GM20000 (cell line): ENCODE data around the gene COPS8.

Experiments
- DNase-seq: peaks from one replicate; pipeline ENCODE4 v3.0.0; 2012; ENCODE audit warnings: low spot score
- TF ChIP-seq, protein P1 (sequence below): IDR thresholded peaks from 2 replicates; pipeline ENCODE4 v1.5.1; 2012; ENCODE audit warnings: mild to moderate bottlenecking, control low read depth; ENCODE audit errors: extremely low read depth, missing control alignments

COPS8 gene

DNA sequence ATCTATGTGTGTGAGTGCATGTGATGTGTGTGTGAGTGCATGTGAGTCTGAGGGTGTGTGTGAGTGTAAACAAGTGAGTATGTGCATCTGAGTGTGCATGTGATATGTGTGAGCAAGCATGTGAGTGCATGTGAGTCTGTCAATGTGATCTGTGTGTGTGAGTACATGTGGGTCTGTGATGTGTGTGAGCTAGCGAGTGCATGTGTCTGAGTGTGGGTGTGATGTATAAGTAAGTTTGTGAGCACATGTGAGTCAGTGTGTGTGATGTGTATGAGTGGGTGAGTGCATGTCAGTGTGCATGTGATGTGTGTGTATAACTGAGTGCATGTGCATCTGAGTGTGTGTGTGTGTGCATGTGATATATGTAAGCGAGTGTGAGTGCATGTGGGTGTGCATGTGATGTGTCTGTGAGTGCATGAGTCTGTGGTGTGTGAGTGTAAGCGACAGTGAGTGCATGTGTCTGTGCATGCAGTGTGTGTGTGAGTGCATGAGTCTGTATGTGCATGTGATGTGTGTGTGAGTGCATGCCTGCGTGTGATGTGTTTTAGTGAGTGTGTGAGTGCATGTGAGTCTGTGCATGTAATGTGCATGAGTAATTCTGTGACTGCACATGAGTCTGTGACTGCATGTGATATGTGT, 44.1 kb downstream of the COPS8 start:
- TF ChIP-seq, protein P1, sequence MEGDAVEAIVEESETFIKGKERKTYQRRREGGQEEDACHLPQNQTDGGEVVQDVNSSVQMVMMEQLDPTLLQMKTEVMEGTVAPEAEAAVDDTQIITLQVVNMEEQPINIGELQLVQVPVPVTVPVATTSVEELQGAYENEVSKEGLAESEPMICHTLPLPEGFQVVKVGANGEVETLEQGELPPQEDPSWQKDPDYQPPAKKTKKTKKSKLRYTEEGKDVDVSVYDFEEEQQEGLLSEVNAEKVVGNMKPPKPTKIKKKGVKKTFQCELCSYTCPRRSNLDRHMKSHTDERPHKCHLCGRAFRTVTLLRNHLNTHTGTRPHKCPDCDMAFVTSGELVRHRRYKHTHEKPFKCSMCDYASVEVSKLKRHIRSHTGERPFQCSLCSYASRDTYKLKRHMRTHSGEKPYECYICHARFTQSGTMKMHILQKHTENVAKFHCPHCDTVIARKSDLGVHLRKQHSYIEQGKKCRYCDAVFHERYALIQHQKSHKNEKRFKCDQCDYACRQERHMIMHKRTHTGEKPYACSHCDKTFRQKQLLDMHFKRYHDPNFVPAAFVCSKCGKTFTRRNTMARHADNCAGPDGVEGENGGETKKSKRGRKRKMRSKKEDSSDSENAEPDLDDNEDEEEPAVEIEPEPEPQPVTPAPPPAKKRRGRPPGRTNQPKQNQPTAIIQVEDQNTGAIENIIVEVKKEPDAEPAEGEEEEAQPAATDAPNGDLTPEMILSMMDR = no peak
- no peak for DNase-seq

GRCh38 chr2:237130562-237131421, 45.1 kb downstream of the COPS8 start:
- TF ChIP-seq, protein P1 = no peak
- no peak for DNase-seq

DNA sequence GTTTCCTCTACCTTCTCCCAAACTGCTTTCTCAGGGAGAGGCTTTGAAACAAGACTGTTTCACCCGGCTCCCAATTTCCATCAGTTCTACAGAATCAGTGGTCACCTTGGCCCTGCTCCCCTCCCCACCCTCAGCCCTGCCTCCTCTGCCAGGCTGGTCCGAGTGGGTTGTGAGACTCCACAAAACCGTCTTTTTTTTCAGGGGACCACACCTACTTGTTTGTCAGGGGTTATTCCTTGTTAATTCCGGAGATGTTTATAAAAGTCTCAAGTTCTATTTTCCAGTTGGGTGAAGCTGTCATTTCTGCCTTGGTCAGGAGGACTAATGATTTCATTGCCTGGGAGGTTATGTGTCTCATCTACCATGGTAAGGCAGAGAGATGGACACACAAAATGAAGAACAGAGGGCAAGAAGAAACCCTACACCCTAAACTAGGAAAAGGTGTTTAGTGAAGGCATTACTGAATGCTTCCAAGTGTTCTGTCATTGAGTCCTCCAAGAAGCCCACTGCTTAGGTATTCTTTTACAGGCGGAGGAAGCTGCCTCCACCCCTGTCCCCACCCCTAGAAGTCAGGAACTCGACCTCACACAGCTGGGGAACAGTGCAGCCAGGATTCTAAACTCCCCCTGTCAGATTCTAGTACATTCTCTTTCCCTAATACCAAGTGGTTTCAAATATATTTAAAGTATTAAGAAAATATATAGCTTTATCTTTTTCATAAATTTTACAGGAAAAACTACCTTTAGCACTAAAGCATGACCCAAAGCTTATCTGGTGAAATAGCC, 46.3 kb downstream of the COPS8 start:
- TF ChIP-seq, protein P1 = no peak
- DNase-seq = no peak

DNA sequence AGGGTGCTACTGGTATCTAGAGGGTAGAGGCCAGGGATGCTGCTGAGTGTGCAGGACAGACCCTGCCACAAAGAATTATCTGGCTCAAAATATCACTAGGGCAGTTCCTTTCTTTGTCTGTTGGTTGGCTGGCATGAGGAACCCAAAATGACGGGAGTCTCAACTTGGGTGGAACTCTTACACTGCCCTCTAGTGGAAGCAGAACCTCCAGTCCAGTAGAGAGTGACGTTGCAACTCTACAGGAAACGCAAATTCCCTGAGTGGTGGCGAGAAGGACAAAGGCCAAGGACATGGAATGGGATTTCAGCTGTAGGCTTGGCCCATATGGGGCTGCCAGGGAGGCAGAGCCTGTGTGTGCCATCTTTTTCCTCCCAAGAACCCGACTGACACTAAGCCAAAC, 47.1 kb downstream of the COPS8 start:
- peak; percentile 43 for DNase-seq
- TF ChIP-seq, protein P1 = no peak

DNA sequence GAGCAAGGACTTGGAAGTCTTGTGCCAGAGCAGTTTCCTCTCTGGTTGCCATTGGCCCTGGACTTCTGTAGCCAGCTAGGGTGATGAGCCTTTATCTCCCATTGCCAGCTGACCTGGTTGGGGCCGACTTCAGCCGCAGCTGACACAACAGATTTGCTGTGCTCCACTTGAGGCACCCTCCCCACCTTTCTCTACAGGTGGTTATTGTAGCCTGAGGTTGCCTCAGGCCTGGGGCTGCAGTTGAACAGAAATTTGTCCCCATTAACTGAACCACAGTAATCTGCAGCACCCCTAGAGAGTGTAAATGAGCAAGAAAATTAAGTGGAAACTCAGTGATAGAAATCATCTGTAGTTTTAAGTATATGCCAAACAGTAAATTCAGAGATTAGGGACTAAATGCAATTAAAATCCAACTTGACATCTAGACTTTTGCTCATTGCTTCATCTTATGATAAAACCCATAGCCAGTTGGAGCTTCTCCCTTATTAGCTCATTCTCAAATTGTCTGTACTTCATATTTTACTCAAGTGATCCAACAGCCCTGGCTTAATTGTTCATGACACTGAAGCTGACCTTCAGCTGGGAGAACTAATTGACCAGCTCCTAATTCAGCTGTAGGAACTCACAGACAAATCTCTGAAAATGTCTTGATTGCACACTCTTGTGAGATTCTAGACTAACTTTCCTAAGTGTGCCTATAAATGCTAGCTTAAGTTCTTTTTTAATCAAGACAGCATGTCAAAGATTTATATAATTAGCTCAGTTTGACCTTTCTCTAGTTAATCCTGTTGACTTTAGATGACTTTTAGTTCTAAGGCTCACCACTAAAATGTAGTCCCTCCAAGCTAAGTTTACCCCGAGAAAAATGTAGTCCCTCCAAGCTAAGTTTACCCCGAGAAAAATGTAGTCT, 48.9 kb downstream of the COPS8 start:
- TF ChIP-seq, protein P1 = no peak
- no peak for DNase-seq

- TF ChIP-seq, protein P1 = no peak
- DNase-seq = no peak
Measured at GRCh38 chr2:237136824-237137223, 51.1 kb downstream of the COPS8 start.
